NT2/D1 (cell line): ENCODE data around the gene SBF2.

Experiments used
- SUZ12 ChIP-seq: IDR thresholded peaks from 2 replicates; pipeline ENCODE4 v1.6.1; 2011; ENCODE audit not compliant: insufficient read length, insufficient read depth; ENCODE audit errors: extremely low read depth
- ZNF274 ChIP-seq: IDR thresholded peaks from 2 replicates; pipeline ENCODE4 v1.6.1; 2011; ENCODE audit warnings: mild to moderate bottlenecking, low read depth, low read length

- no peak for TF ChIP-seq SUZ12
- no peak for TF ChIP-seq ZNF274
These were observed 21.1 kb upstream of the SBF2 start for GRCh38 chr11:10315083-10315482.
